ENCODE results near the gene MDM4.

Gene MDM4

DNA sequence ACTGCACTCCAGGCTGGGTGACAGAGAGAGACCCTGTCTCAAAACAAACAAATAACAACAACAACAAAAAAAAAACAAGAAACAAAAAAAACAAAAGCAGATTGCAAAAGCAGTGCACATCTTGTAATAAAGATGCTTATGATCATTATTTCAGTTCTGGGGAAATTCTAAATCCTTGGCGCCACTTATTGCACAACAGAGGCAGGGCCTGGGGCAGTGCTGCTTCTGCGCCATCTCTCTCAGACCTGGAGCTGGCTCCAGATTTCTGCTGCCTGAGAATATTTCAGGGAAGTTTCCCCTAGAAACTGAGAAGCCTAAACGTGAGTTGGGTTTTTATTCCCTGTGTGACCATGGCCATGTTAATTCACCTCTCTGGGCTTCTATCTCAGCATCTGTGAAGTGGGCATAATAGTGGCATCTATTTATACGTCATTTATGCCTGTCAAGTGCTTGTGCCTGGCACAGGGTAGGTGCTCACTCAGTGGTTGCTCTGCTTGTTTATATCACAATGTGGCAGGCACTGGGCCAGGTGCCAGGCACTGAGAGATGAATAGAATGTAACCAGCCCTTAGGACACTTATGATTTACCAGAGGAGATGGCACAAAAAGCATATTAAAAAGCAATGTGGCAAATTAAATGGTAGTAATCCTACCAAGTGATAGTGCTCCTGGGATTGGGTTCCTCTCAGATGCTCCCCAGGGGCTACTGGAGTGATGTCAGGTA is 67.9 kb downstream of the MDM4 start:
- no peak for DNase-seq

DNA sequence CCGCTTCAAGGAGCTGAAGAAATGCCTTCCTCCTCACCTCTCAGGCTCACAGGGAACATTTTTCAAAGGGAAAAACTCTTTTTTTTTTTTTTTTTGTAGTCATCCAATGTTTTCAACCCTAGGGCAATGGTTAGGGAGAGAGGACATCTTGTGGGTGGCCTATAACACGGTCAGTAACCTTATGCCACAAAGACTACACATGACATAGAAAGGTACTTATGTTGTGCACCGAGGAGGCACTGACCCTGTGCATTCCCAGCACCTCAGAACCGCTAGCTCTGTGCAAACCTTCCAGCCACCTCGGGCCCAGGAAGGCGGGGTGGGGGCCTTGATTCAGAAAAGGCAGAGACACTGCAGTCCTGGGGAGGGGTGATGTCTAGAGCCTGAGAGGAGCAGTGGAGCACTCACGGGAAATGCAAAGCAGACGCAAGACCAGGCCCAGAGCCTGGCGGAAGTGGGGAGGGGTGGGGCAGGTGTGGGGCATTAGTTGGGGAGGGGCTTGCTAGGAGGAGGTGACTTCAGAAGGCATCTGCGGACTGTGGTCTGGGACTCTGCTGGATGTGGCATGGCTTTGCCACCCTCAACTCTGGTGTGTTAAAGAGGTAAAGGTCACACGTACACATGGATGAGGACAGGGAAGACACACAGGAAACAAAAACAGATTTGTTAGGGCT is 68.6 kb downstream of the MDM4 start:
- no peak for DNase-seq

DNA sequence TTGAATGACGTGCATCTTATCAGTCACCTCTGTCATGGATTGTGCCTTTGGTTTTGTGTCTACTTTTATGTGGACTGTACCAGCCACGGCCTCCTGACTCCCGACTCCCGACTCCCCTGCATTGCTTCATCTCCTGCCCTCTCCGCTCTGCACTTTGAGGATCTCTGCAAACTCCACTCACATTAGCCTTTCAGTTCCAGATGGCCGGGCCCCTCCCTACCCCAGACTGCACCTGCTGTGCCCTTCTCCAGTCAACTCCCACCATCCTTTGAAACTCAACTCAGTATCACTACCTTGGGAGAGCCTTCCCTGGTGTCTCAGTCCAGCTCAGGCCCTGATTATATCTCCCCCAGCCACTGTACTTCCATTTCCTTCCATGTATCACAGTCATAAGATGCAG is 71.4 kb downstream of the MDM4 start:
- DNase-seq = no peak

DNA sequence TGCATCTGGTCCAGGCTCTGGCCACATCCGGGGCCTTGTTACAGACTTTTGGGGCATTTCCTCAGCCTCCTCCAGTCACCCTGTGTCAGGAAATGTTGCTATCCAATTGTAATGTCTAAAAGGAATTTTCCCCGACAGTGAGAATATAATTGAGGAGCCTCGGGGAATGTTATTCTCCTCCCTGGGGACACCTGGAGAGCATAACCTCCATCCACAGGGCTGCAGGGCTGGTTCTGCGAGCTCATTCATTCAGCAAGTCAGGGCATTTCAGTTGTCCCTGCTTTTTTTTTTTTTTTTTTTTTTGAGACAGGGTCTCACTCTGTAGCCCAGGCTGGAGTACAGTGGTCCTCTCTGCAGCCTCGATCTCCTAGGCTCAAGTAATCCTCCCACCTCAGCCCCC is 72.6 kb downstream of the MDM4 start:
- DNase-seq = no peak

DNA sequence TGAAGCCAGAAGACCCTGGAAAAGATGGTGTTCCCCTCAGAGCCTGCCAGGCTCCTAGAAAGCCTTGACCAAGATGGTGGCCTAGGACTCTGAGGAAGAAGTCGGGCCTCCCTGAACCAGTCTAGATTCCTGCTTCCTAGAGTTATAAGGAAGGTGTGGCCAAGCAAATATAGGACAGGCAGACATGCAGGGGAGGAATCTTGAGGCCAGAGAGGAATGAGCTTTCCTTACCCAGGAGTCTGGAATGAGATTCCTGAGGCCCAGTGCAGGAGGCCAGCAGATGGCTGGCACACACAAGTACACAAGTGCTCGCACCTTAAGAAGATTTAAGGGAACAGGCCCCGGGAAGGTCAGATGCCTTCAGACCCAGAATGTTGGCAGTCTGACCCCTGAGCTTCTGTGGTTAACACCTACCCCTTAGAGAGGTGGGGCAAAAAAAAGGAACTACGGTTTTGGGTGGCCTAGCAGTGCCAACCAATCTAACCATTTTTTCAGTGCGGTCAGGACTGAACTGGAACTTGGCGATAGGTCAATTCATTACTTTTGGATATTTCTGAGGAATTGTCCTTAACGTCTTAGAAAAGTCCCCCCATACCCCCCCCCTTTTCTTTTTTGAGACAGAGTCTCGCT is 73.3 kb downstream of the MDM4 start:
- DNase-seq = no peak

DNA sequence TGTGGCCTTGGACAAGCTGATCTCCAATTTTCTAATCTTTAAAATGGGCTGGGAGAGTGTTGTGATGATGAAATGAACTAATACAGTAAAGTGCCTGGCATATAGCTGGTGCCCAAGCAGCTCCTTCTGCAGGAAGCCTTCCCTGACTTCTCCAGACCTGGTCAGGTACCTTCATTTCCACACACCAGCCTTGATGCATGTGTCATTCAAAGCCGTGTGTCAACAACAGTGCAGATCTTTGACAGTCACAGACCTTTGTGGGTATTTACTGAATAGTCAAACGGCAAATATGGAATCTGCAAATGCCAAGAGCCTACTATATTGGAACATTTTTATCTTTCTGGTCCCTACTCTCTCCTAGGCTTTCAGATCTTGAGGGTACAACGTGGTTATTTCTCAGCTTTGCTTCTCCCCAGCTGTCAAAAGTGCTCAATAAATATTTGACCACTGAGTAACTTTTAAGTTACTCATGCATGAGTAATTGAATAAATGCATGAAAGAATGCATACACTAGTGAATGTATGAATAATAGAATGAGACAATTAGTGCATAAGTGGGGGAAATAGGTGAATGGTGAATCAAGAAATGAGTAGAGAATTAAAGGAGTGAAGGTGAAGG is 75.4 kb downstream of the MDM4 start:
- no peak for DNase-seq

DNA sequence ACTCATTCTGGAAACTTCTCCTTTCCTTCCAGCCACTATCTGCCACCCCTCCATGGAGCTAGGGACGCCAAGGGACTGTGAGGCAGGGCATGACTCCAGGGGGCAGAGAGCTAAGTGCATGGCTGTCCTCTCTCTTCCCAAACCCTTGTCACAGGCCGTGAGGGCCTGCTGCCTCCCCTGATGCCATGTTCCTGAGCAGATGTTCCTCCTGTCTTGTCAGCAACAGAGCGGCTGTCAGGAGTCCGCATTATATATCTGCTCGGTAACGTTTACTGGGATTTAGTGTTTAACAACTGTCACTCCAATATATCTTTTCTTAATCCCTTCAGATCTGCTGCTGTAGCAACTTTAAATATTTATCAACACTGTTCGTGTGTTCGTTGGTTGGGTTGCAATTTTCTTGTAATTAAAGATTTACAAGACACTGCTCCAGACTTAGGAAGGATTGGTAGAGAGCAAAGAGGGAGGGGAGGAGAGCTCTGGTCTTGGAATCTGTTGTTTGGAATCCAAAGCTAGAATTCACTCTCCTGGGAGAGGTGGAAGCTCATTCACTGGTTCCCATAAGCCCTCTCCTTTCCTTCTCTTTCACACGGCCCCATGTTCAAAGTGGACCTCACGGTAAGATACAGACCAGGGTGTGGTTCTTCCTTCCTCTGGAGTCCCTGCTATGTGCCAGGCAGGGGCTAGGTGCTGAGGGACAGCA is 76.2 kb downstream of the MDM4 start:
- no peak for DNase-seq

DNA sequence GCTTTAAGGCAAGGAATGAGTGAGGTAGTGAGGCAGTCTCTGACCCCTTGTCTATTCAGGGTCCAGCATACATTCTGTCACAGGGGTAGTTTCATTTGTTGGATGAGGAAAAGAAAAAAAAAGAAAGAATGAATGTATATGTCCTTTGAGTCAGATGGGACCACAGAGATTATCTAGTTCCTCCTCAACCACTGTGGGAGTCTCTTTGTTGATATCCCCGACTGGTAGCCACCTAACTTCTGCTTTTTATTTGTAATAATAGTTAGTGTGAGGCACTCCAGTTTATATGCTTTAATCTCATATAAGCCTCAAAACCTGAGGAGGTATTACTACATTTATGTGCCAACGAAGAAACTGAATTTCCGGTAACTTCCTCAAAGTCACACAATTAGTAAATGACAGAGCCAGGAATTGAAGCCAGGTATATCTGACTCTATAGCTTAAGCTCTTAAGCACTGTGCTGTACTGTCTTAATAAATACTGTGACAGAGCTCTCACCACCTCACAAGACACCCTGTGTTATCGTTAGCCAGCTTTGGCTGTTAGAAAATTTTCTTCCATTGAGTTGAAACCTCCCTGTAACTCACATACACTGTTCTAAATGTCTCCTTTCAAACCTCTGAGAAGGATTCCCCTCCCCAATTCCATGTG is 82.2 kb downstream of the MDM4 start:
- DNase-seq = no peak

DNA sequence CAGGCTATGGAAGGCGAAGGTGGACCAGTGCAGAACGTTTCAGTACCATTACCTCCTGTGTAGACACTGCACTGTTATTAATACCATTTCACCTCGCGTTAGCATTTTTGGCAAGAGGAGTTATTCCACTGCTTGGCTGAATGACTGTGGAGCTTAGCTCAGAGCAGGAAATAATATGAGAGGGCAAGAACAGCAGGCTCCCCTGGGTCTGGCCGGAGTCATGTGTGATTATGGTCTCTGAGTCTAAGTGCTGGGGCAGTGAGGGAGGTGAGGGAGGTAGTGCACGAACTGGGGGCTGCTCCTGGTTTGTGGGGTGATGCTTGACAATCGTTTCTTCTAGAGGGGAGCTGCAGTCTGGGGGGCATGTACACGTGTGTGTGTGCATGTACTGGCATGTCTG is 82.9 kb downstream of the MDM4 start:
- no peak for DNase-seq

DNA sequence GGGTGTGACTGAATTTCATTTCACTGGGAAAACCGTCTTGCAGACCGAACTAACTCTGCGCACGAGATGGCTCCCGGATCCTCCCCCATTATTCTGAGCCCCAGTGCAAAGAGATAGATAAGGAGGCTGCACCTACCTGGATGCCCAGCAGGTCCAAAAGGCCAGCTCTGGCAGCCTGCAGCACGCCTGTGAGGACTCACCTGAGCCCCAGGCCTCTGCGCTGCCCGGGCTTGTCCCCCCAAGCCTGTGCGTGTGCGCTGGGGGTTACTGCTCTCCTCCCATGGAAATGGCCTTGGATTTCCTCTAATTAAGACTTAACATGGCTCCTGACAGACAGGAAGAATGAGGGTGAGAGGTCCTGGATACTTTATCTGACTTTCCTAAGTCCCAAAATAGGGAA is 83.4 kb downstream of the MDM4 start:
- no peak for DNase-seq

DNA sequence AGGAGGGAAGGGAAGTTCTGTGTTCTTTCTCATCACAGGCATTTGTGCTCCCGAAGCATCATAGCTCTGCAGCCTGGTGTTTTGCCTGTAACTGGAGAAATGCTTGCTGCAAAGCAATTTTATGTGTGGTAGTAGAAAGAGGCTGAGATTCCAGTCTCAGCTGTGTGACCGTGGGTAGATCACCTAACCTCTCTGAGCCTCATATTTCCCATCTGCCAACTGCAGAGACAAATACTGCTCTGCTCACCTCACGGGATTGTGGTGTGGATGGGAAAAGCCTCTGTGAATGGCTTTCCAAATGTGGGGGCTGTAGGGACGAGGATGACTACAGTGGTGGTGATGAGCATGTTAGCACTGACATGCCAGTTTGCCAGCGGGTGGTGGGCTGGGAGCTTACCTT is 84.0 kb downstream of the MDM4 start:
- DNase-seq = no peak

DNA sequence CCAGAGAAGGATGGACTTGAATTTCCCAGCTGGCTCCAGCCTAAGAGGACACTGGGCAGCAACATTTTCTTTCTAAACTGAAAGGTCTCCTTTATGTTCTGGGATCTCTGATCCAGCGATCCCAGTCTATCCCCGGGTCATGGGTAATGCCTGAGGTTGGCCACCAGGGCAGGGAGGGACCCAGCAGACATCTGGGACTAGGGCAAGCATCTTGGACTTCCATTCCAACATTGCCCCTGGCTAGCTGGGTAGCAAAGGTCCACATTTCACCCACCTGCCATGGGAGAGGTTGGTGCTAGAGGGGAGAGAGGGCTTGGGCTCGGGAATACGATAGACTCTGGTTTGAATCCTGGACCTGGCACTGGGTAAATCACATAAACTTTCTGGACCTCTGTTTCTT is 84.8 kb downstream of the MDM4 start:
- no peak for DNase-seq

DNA sequence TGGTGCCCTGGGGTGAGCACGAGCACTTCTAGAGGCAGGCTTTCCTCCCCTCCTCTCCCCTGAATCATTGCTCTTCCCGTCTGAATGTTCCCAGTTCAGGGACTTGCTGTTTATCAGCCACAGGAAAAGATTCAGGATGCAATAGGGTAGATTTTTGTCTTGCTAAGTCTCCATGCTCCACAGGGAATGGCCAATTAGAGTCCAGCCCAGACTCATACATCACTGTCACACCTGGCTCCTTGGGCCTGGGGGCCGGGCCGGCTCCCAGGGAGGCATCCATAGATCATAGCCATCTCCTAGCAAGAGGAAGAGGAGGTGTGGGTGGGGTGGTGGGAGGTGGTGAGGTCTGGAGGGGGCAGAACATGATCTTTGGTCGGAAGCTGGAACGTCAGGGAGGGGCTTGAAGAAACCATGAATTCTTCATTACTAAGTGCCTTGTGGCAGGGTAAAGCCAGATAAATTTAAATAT is 85.9 kb downstream of the MDM4 start:
- no peak for DNase-seq

DNA sequence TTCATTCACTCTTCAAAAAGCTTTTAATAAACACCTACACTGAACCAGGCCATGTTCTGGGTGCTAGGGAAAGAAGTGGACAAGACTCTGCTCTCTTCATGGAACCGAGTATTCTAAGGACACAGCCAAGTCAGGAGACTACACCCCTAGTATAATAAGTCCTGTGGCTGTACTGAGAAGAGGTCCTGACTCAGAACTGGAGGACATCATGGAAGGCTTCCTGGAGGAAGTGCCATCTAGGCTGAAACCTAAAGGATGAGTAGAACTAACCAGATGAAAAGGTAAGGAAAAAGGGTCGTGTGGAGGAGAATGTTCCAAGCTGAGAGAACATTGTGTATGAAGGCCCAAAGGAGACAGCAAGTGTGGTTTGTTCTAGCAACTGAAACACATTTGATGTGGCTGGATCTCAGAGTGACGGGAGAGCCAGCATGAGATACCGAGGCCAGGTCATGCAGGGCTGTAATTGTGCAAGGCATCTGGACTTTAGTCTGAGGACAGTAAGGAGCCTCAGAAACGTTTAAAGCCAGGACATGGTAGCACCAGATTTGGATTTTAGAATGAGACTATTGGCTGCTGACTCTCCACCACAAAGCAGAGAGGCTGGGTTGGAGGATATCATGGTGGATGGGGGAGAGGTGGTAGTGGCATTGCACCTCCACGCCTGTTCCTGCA is 86.8 kb downstream of the MDM4 start:
- no peak for DNase-seq

DNA sequence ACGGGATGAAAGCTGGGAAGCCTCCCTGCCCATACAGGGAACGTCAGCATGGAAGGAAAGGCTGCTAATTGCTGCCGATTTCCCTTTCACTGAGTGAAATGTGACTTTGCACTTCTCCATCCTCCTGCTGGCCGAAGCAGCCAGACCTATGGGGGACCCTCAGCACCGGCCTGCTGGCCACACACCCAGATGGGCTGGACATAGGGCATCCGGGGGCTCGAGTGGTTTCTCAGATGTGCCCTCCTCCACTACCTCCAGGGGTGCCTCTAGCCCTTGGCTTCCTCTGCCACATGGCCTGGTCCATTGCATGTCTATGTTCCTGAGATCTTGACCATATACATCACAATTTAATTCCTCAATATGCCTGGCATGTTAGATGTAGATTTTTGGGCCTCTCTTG is 89.6 kb downstream of the MDM4 start:
- no peak for DNase-seq

Measured in KG1 (cell line).